Activated T-helper 17 cell treated with anti-CD3 and anti-CD28 coated beads, Interleukin-2, amount 50 U/mL, for 72 hours (primary cell): ENCODE measurements around the gene VASH2. TPM values are rescaled to one million over a fixed set of nuclear protein-coding genes. Genes with fewer than 3 reads are reported as not detected.
"Not testable (repeated sequence)": the region's sequence is repeated elsewhere in the genome, so short reads cannot be mapped to it uniquely, and the experiment has no call there.

ENCODE experiments used
- ATAC-seq: fragments of 150-1000 bp; cut with Tn5 transposase; replicated peaks from 2 replicates; pipeline ENCODE4 v1.10.0; 2021; ENCODE audit warnings: mild to moderate bottlenecking, moderate library complexity
- H3K27ac Mint-ChIP-seq: one replicate; pipeline ENCODE4 v1.8.0; 2022; ENCODE audit warnings: mixed read lengths
- H3K27me3 Mint-ChIP-seq: one replicate; pipeline ENCODE4 v1.8.0; 2022; ENCODE audit warnings: mixed read lengths
- H3K36me3 Mint-ChIP-seq: one replicate; pipeline ENCODE4 v1.8.0; 2022; ENCODE audit warnings: low read depth, mild to moderate bottlenecking, mixed read lengths
- H3K4me1 Mint-ChIP-seq: one replicate; pipeline ENCODE4 v1.8.0; 2022; ENCODE audit warnings: mixed read lengths
- H3K4me3 Mint-ChIP-seq: one replicate; pipeline ENCODE4 v1.8.0; 2022; ENCODE audit warnings: mild to moderate bottlenecking, mixed read lengths
- H3K9me3 Mint-ChIP-seq: one replicate; pipeline ENCODE4 v1.8.0; 2022; ENCODE audit warnings: mixed read lengths
- total RNA-seq, 2 donors: library from RNA; stranded (reverse); gene quantifications; one replicate each; pipeline ENCODE4 v1.2.3, GENCODE V29; 2022

VASH2 gene
- under 1 TPM in 1 of 2 donors, not detected in 1; 0.52 TPM for total RNA-seq

GRCh38 chr1:212950243-212951125 lies at the start of gene VASH2:
VASH2 (plus strand) TSS chr1:212950541; CDS start chr1:212951543, 1,002 bp downstream.
- Mint-ChIP-seq H3K4me3 (peak within 1 kb of the TSS; percentile 76), H3K9me3 (no peaks in the 10 kb centered on the region), H3K36me3 (no peaks in the 10 kb centered on the region), H3K27ac (no peak within 1 kb of the TSS), H3K4me1 (no peaks in the 10 kb centered on the region), H3K27me3 (peaks cover 30% of the 10 kb centered on the region)
- peak; percentile 96 for ATAC-seq

DNA sequence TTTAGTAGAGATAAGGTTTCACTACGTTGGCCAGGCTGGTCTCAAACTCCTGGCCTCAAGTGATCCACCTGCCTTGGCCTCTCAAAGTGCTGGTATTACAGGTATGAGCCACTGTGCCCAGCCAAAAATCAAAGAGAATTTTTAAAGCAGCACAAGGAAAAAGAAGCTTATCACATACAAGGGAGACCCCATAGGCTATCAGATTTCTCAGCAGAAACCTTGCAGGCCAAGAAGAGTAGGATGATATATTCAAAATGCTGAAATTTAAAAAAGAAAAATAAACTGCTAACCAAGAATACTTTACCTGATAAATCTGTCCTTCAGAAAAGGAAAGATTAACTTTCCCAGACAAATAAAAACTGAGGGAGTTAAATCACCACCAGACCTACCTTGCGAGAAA lies 49.1 kb upstream of the VASH2 start:
- H3K4me1 Mint-ChIP-seq = no peaks in the 10 kb centered on the region

DNA sequence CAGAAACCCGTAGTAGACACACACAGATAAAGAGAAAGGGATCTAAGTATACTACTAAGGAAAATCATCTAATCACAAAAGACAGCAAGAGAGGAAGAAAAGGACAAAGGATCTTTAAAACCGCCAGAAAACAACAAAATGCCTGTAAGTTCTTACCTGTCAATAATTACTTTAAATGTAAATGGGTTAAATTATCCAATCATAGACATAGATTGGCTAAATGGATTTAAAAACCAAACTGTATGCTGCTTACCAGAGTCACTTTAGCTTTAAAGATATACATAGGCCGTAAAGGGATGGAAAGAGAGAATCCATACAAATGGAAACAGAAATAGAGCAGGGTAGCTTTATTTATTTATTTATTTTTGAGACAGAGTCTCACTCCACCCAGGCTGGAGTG lies 48.3 kb upstream of the VASH2 start:
- Mint-ChIP-seq H3K27ac (no peak overlapping the region), H3K27me3 (no peaks in the 10 kb centered on the region), H3K36me3 (peaks cover 25% of the 10 kb centered on the region), H3K4me1 (no peaks in the 10 kb centered on the region), H3K4me3 (no peak overlapping the region), H3K9me3 (peaks cover 26% of the 10 kb centered on the region)
- ATAC-seq = no peak

More for the DNA sequence above, 49.1 kb upstream of the VASH2 start:
- H3K27ac Mint-ChIP-seq = no peak overlapping the region
- H3K4me3 Mint-ChIP-seq = no peak overlapping the region
- ATAC-seq = no peak
- peaks cover 26% of the 10 kb centered on the region for H3K9me3 Mint-ChIP-seq
- H3K36me3 Mint-ChIP-seq = peaks cover 28% of the 10 kb centered on the region
- H3K27me3 Mint-ChIP-seq = no peaks in the 10 kb centered on the region

- Mint-ChIP-seq H3K36me3 (peaks cover 9% of the 10 kb centered on the region), H3K9me3 (peaks cover 26% of the 10 kb centered on the region), H3K27ac (no peak overlapping the region), H3K4me1 (no peaks in the 10 kb centered on the region), H3K4me3 (no peak overlapping the region), H3K27me3 (no peaks in the 10 kb centered on the region)
- no peak for ATAC-seq
Observed at GRCh38 chr1:212903664-212904063, 46.7 kb upstream of the VASH2 start.

- H3K4me3 Mint-ChIP-seq, ATAC-seq, H3K27ac Mint-ChIP-seq, H3K27me3 Mint-ChIP-seq, H3K36me3 Mint-ChIP-seq, H3K4me1 Mint-ChIP-seq: not testable (repeated sequence)
- H3K9me3 Mint-ChIP-seq = peaks cover 12% of the 10 kb centered on the region
Observed at GRCh38 chr1:212908071-212908470, 42.3 kb upstream of the VASH2 start.

DNA sequence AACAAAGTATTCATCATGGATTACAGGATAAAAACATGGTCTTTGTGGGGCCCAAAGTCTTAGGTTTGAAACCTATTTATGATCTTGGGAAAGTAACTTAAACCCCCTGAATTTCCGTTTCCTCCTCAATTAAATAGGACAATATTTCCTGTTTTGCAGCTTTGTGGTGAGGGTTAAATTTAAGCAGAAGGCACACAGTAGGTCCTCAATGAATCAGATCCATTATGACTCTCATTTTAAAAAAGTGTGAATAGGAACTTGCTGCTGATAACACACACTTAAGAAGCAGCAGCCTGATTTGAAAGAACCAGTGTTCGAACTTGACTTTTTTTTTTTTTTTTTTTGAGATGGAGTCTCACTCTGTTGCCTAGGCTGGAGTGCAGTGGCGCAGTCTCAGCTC lies 41.4 kb upstream of the VASH2 start:
- H3K27ac Mint-ChIP-seq = no peak overlapping the region
- H3K36me3 Mint-ChIP-seq = no peaks in the 10 kb centered on the region
- H3K9me3 Mint-ChIP-seq = peaks cover 12% of the 10 kb centered on the region
- ATAC-seq = no peak
- H3K4me3 Mint-ChIP-seq = no peak overlapping the region
- no peaks in the 10 kb centered on the region for H3K27me3 Mint-ChIP-seq
- no peaks in the 10 kb centered on the region for H3K4me1 Mint-ChIP-seq

- no peak for ATAC-seq
- no peak overlapping the region for H3K4me3 Mint-ChIP-seq
- peaks cover 8% of the 10 kb centered on the region for H3K9me3 Mint-ChIP-seq
- no peaks in the 10 kb centered on the region for H3K36me3 Mint-ChIP-seq
- no peaks in the 10 kb centered on the region for H3K4me1 Mint-ChIP-seq
- H3K27me3 Mint-ChIP-seq = no peaks in the 10 kb centered on the region
- H3K27ac Mint-ChIP-seq = no peak overlapping the region
Observed at GRCh38 chr1:212909652-212910063, 40.7 kb upstream of the VASH2 start.

GRCh38 chr1:212910213-212910612 lies 40.1 kb upstream of the VASH2 start:
- H3K27me3 Mint-ChIP-seq, H3K27ac Mint-ChIP-seq, H3K9me3 Mint-ChIP-seq, H3K36me3 Mint-ChIP-seq, ATAC-seq, H3K4me3 Mint-ChIP-seq, H3K4me1 Mint-ChIP-seq: not testable (repeated sequence)

DNA sequence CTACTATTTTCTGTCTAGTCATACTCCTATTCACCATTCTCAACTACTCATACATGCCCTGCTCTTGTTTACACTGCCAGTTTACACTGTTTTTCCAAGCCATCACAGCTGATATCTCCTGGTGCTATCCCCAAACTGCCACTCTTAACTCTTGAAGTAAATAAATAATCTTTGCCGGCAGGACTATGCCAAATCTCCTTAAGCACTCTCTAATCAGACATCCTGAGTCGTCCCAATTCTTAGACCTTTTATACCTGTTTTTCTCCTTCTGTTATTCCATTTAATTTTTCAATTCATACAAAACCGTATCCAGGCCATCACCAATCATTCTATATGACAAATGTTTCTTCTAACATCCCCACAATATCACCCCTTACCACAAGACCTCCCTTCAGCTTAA lies 36.7 kb upstream of the VASH2 start:
- not testable (repeated sequence) for H3K9me3 Mint-ChIP-seq

GRCh38 chr1:212914110-212914509 lies 36.2 kb upstream of the VASH2 start:
- H3K4me3 Mint-ChIP-seq, ATAC-seq, H3K4me1 Mint-ChIP-seq, H3K9me3 Mint-ChIP-seq, H3K36me3 Mint-ChIP-seq, H3K27ac Mint-ChIP-seq: not testable (repeated sequence)
- H3K27me3 Mint-ChIP-seq = peaks cover 15% of the 10 kb centered on the region

More for the DNA sequence above, 36.7 kb upstream of the VASH2 start:
- not testable (repeated sequence) for H3K4me3 Mint-ChIP-seq, H3K27ac Mint-ChIP-seq, H3K4me1 Mint-ChIP-seq, ATAC-seq, H3K36me3 Mint-ChIP-seq
- H3K27me3 Mint-ChIP-seq = peaks cover 15% of the 10 kb centered on the region

- no peaks in the 10 kb centered on the region for H3K4me1 Mint-ChIP-seq
Observed at GRCh38 chr1:212914789-212915188, 35.6 kb upstream of the VASH2 start.

DNA sequence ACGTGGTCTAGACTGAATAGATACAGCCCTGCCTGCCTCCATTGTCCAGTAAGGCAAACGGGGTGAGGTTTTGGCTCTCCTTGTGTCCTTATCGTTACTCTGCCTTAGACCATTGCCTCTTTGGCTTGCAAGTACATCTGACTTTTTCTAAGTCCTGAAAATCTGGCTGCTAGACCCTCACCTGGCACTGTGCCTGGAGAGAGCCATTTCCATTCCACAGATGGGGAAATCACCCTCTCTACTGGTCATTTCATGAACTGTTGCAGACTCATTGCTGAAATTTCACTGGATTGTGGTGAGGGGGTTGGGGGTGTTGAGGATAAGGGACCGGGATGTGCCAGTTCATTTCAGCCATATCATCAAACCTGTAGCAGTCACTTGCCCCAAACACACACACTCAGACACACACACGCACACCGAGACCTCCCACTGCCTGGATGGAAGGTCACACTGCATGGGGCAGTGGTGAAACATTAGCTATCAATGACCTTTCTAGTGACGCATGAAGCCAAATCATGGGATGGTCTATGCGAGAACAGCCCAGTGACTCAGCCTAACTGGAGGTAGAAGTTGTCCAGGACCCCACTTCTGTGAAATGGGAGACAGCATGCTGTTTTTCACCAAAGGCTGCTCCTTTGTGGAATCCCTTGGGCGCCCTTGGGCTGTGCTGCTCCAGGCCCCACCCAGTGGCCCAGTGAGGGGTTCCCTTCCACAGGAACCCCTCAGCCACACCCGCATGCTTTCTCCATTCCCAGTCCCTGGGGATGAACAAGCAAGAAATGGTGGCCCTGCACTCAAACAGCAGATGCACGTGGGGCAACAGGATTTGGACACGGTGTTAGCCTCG lies 34.9 kb upstream of the VASH2 start:
- H3K4me1 Mint-ChIP-seq = no peaks in the 10 kb centered on the region
- peaks cover 15% of the 10 kb centered on the region for H3K27me3 Mint-ChIP-seq
- H3K27ac Mint-ChIP-seq = no peak overlapping the region
- no peak for ATAC-seq
- H3K36me3 Mint-ChIP-seq = no peaks in the 10 kb centered on the region
- H3K9me3 Mint-ChIP-seq = no peaks in the 10 kb centered on the region
- H3K4me3 Mint-ChIP-seq = no peak overlapping the region

More at GRCh38 chr1:212914789-212915188, 35.6 kb upstream of the VASH2 start:
- Mint-ChIP-seq H3K27me3 (peaks cover 15% of the 10 kb centered on the region), H3K36me3 (no peaks in the 10 kb centered on the region), H3K4me3 (no peak overlapping the region), H3K9me3 (no peaks in the 10 kb centered on the region), H3K27ac (no peak overlapping the region)
- no peak for ATAC-seq

DNA sequence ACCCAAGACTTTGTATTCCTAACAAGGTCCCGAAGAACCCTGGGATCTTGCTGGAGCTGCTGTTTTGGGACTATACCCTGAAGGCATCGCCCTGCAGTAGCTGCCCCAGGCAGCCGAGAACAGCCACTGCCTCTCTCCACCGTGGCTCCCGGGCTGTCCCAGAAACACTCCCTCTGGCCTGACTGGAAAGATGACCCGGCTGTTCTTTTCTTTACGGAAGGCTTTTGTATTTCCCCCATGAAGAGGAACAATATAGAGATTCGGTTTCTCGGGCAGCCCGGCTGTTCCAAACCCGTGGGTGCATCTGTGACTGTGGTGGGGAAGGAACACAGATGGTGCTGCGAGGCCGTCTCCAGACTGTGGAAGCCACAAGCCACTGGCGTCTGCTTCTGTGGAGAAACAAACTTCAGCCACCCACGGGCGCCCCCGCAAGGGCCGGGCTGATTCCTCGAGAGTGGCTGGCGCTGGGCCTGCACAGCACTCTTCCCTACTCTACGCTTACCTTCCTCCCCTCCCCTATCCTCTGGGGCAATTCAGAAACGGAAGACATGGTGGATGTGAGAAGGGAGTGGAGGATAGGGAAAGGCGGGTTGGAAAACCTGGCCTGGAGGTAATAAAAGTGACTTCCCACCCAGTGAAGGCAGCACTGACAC lies 33.7 kb upstream of the VASH2 start:
- Mint-ChIP-seq H3K36me3 (no peaks in the 10 kb centered on the region), H3K9me3 (no peaks in the 10 kb centered on the region), H3K4me1 (no peaks in the 10 kb centered on the region), H3K4me3 (no peak overlapping the region), H3K27ac (no peak overlapping the region), H3K27me3 (peaks cover 21% of the 10 kb centered on the region)
- no peak for ATAC-seq

DNA sequence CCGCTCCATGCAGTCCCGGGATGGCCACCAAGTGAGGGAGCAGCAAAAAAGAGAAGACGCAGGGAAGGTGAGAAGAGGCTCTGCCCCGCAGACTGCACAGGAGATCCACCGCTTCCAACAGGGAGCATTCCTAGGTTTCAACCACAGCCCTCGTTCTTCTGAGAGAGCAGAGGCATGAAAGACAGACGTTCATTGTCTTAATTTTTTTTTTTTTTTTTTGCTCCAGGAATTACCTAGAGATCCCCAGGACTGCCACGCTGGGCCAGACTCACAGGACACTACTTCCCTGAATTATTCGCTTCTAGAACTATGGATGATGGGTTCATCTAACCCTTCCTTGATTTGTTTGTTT lies 33.2 kb upstream of the VASH2 start:
- Mint-ChIP-seq H3K27me3 (peaks cover 21% of the 10 kb centered on the region), H3K36me3 (no peaks in the 10 kb centered on the region), H3K4me3 (no peak overlapping the region), H3K4me1 (no peaks in the 10 kb centered on the region), H3K27ac (no peak overlapping the region), H3K9me3 (no peaks in the 10 kb centered on the region)
- ATAC-seq = no peak
